Lower leg skin (tissue), 3 donors: ENCODE results near the gene KIF1A.

Source experiments
- CTCF ChIP-seq, 3 donors: fragments of 450-650 bp; IDR thresholded peaks; one replicate each; pipeline ENCODE4 v1.5.1; 2016; ENCODE audit warnings: antibody characterized with exemption in 3 of 3, mild to moderate bottlenecking in 3 of 3, moderate library complexity in 2 of 3
- POLR2A ChIP-seq, 2 donors: fragments of 450-650 bp; IDR thresholded peaks; one replicate each; pipeline ENCODE4 v1.6.1; 2016 to 2017; ENCODE audit warnings: antibody characterized with exemption in 2 of 2, mild to moderate bottlenecking in 1 of 2, moderate library complexity in 1 of 2

- TF ChIP-seq POLR2A (IDR thresholded peaks at IDR 0.05) (no peak), CTCF (IDR thresholded peaks at IDR 0.05) (no peak)
Observed at GRCh38 chr2:240746671-240747070, 73.3 kb downstream of the KIF1A start.
